Body of pancreas (tissue), 4 donors: ENCODE data around the gene SYCE3.

Experiments used
- CTCF ChIP-seq, 7 experiments: fragments of 450-650 bp in 4 of 7; fragments of 200-600 bp in 3 of 7; sonication (generic) in 3 of 7; IDR thresholded peaks; one replicate each; pipeline ENCODE4 v1.5.1; 2016 to 2019; ENCODE audit warnings: antibody characterized with exemption in 7 of 7
- POLR2A ChIP-seq, 3 donors: fragments of 450-650 bp; IDR thresholded peaks; one replicate each; pipeline ENCODE4 v1.6.1; 2016; ENCODE audit warnings: antibody characterized with exemption in 3 of 3, mild to moderate bottlenecking in 2 of 3

GRCh38 chr22:50528682-50529415 is 33.9 kb downstream of the SYCE3 start:
- TF ChIP-seq CTCF (IDR thresholded peaks at IDR 0.05) (no peak), POLR2A (IDR thresholded peaks at IDR 0.05) (no peak)
